Measurements from ENCODE around the gene GPSM3. TPM values are rescaled to one million over a fixed set of nuclear protein-coding genes. Genes with fewer than 3 reads are reported as not detected.
"Not testable (repeated sequence)": the region's sequence is repeated elsewhere in the genome, so short reads cannot be mapped to it uniquely, and the experiment has no call there.

The GPSM3 gene
- total RNA-seq, 1 donor from 2014 or later, result 3.1 TPM

DNA sequence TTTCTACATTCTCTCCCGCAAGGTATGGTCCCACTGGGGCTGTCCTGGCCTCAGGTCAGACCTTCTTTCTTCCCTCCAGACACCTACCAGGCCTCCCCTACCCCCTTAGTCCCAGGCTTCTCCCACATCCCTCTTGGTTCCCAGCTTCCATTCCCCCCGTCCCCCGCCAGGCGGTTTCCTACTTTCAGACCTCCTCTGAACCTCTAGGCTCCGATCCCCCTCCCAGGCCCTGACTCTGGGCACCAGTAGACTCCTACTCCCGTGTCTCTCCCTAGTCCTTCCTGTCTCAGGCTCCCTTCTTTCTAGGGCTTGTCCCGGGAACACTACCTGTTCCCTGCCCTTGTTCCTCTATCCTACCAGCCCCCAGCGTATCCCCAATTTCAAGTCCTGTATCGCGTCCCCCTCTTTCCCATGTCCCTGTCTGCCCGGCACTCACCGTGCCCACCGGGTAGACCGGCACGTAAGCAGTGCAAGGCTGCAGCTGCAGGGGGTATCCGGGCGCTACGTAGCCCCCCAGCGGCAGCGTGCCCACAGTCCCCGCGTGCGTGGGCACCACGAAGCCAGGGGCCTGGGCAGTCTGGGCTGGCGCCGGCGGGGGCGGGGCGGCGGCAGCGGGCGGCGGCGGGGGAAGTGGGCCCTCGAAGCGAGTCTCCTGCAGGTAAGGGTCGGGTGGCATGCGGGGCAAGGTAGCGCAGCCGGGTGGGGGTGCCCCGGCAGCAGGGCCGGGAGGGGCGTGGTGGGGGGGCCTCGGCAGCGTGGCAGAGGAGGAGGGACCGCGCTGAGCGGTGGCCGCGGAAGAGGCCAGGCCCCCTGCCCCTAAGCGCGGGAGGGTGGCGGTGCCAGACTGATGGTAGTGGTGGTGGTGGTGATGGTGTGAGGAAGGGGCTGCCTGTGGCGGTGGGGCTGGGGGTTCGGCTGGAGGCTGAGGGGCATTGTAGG lies 42.2 kb downstream of the GPSM3 start:
- DNase-seq, result no peak

DNA sequence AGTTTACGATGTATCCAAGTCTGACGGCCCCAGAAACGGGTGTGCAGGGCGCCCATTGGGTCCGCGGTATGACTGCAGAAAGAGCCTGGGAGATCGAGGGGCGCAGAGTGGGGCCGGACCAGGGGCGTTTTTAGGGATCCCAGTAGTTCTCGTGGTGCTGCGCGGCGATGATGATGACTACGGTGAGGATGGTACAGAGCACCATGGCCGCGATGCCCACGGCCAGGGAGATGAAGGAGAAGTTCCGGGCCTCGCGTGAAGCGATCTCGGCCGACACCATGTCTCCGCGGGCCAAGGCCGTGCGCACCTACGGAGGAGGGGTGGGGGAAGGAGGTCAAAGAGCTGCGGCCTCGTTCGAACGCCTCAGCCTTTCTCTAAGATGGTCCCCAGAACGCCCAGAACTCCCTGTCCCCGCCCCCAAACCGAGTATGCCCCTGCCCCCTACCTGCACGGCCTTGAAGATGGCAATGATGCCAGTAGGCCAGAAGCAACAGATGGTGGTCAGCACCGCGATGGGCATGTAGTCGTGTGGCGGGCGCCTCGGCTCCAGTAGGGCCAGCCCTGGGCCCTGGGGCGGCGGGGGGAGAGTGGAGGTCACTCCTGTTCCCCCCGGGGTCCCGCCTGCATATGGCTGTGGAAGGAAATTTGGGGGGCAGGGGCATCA lies 43.2 kb downstream of the GPSM3 start:
- DNase-seq, result no peak

DNA sequence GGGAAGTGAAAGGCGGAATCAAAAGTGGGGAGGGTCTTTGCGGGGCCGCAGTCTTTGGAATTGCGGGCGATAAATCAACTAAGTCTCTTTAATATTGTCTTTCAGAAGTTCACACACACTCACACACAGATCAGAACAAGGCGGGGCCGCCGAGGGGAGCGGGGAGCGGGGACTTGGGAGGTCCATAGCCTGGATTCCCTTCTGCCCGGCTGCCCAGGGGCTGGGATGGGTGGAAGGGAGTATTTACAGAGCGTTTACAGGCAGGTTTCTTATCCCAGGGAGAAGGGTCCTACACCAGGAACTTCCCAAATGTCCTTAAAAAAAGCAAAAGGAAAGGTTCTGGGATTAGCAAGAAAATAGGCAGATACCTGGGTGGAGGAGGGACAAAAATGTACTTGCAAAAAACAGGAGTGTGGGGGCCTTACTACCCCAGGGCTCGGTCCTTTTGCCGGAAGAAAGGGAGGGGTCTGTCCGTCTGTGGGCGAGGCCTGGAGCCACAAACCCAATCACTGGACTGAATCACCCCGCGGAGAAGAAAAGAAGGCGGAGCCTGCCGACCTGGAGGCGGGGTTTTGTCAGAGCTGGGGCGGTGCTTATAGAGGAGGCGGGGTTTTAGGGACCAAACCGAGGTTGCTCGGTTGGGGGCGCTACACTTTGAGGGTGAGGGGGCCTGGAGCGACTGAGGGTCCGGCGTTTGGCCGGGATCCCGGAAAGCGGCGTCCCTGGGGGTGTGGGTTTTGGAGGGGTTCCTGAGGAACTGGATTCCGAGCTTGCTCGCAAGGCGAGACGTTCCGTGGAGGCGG lies 44.0 kb downstream of the GPSM3 start:
- peak; percentile 53 for DNase-seq

DNA sequence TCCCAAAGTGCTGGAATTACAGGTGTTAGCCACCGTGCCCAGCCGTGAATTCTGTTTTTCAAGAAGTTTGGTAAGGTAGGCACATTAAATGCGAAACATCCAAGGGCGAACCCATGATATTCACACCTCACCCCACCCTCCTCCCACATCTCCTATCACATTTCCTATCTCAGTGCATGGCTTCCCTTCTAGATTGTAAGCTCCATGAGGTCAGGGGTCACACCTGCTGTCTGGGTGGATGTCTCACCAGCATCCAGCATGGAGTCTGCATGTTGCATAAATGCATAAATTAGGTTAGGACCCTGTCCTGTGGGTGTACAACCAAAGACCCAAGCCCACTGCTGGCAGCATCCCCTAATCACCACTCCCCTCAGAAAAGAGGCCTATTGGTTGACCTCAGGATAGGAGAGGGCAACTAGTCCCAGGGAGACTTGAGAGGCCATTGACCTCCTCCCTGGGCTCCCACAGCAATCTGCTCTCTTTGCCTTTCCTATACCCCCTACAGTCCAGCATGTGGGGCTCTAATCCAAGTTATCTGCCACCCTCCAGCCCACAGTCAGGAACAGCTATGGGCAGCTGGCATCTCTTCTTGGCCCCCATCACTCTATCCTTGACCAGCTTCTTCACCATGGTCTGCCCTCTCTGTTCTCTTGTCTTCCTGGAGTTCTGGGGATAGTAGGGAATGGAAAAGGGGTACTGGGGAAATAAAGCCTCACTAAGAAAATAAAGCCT lies 44.9 kb downstream of the GPSM3 start:
- no peak for DNase-seq

DNA sequence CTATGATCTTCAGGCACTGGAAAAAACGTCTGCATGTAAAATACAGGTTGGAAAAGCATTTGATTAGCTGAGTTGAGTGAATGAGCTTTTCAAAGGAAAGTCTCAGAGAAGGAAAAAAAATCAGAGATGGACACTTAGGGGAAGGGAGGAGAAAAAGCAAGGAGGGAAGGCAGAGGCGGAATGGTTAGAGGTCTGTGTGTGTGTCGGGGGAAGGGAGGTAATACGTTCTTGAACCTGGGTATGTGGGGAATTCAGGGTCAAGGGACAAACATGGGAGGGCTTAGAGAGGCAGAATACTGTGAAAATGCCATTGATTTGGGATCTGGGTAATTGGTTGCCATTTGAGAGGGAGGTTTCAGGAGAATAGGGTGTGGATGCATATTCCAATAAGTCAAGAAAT lies 45.8 kb downstream of the GPSM3 start:
- DNase-seq, result no peak

DNA sequence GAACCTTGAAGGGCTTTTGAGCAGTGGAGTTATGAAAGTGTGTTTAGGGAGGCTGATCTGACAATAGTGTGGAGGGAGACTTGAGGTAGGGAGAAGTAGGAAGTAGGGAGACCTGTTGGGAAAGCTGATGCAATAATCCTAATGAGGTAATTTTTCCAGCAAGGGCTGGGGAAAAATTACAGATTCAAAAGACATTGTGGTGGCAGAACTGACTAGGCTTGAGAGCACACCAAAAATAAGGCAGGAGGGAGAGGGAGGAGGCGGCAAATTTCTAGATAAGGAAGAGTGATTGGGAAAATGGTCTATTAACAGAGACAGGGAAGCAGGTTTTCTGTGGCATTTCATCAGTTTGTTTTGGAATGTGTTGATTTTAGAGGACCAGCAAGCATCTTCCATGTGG lies 46.2 kb downstream of the GPSM3 start:
- no peak for DNase-seq

DNA sequence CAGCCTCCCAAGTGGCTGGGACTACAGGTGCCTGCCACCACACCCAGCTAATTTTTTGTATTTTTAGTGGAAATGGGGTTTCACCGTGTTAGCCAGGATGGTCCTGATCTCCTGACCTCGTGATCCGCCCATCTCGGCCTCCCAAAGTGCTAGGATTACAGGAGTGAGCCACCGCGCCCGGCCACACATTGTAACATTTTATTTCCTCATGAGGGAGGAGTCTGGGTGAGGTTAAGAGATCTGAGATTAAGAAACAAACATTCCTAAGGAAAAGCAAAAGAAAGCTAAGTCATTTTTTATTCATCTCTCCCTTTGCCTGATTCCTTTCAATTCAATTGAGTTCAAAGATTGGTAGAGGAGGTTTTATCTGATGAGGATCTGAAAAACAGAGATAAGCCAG lies 48.2 kb downstream of the GPSM3 start:
- not testable (repeated sequence) for DNase-seq

Other genes starting within 250 kb of the GPSM3 start
- 1.6 and 2.0 TPM in 2 replicates for gene CFB, start 246.5 kb downstream of the GPSM3 start, total RNA-seq
- 111 and 114 TPM in 2 replicates for gene NELFE, start 233.7 kb downstream of the GPSM3 start, total RNA-seq
- gene SKIC2, start 233.5 kb downstream of the GPSM3 start, total RNA-seq, result 37.3 and 48.2 TPM in 2 replicates
- 12.8 and 14.6 TPM in 2 replicates for gene DXO, start 220.5 kb downstream of the GPSM3 start, total RNA-seq
- 1.5 and 2.2 TPM in 2 replicates for gene C4A, start 210.6 kb downstream of the GPSM3 start, total RNA-seq
- gene C4B, start 177.8 kb downstream of the GPSM3 start, total RNA-seq, result 1.2 and 2.6 TPM in 2 replicates
- 0.34 TPM in 1 of 2 replicates, not detected in the other for gene CYP21A2, start 154.2 kb downstream of the GPSM3 start, total RNA-seq
- gene TNXB, start 83.3 kb downstream of the GPSM3 start, total RNA-seq, result 4.6 and 4.8 TPM in 2 replicates
- gene ATF6B, start 64.4 kb downstream of the GPSM3 start, total RNA-seq, result 13.4 and 20.5 TPM in 2 replicates
- gene FKBPL, start 62.4 kb downstream of the GPSM3 start, total RNA-seq, result 6.9 and 8.3 TPM in 2 replicates
- gene PRRT1, start 40.7 kb downstream of the GPSM3 start, total RNA-seq, result 0.05 TPM in 1 of 2 replicates, not detected in the other
- gene PPT2, start 38.5 kb downstream of the GPSM3 start, total RNA-seq, result 69.8 and 82.5 TPM in 2 replicates
- gene EGFL8, start 28.0 kb downstream of the GPSM3 start, total RNA-seq, result 1.3 and 2.7 TPM in 2 replicates
- gene AGPAT1, start 16.6 kb downstream of the GPSM3 start, total RNA-seq, result 9.5 and 22.2 TPM in 2 replicates
- 31.6 and 53.1 TPM in 2 replicates for gene RNF5, start 14.2 kb downstream of the GPSM3 start, total RNA-seq
- gene AGER, start 8.4 kb downstream of the GPSM3 start, total RNA-seq, result 0.74 and 0.85 TPM in 2 replicates
- gene PBX2, start 2.4 kb downstream of the GPSM3 start, total RNA-seq, result 62.3 and 85.6 TPM in 2 replicates
- gene NOTCH4, start 31.4 kb upstream of the GPSM3 start, total RNA-seq, result 44.3 and 63.5 TPM in 2 replicates
- gene TSBP1, start 179.3 kb upstream of the GPSM3 start, total RNA-seq, result not detected in 2 replicates
- gene BTNL2, start 214.5 kb upstream of the GPSM3 start, total RNA-seq, result not detected in 2 replicates
- gene HLA-DRA, start 247.2 kb upstream of the GPSM3 start, total RNA-seq, result 0.09 TPM in 1 of 2 replicates, not detected in the other

All from dermis blood vessel endothelial cell (primary cell).